HepG2 (cell line): ENCODE measurements around the gene TTLL10. TPM values are rescaled to one million over a fixed set of nuclear protein-coding genes. Genes with fewer than 3 reads are reported as not detected.

Source experiments
- ATF1 ChIP-seq: IDR thresholded peaks from 2 replicates; pipeline ENCODE4 v1.6.1; 2016; ENCODE audit warnings: mild to moderate bottlenecking, control low read depth
- CBX1 ChIP-seq: IDR thresholded peaks from one replicate; pipeline ENCODE4 v1.6.1; 2016; ENCODE audit warnings: antibody characterized with exemption, low read depth
- CHD4 ChIP-seq: fragments of 200-600 bp; sonication (generic); IDR thresholded peaks from 2 replicates; pipeline ENCODE4 v1.7.0; 2017; ENCODE audit warnings: mild to moderate bottlenecking, low read length, borderline replicate concordance
- EZH2 ChIP-seq: conservative IDR thresholded peaks from 2 replicates; pipeline ENCODE4 v1.6.1; 2012; ENCODE audit warnings: mild to moderate bottlenecking, low read depth, low read length, moderate library complexity
- FOXP1 ChIP-seq, 2 experiments: fragments of 450-650 bp in 1 of 2; IDR thresholded peaks; 2 replicates each; pipeline ENCODE4 v1.6.1; 2017 to 2018; ENCODE audit warnings: antibody characterized with exemption in 1 of 2
- GTF2F1 ChIP-seq: fragments of 150-350 bp; IDR thresholded peaks from 2 replicates; pipeline ENCODE4 v1.6.1; 2014; ENCODE audit warnings: low read length
- KDM4B ChIP-seq: sonication (generic); formaldehyde crosslinking; IDR thresholded peaks from 2 replicates; pipeline ENCODE4 v1.4.0; 2020; ENCODE audit warnings: missing genetic modification reagents
- KDM5A ChIP-seq: fragments of 200-600 bp; sonication (generic); IDR thresholded peaks from 2 replicates; pipeline ENCODE4 v1.7.0; 2018; ENCODE audit warnings: antibody characterized with exemption, mild to moderate bottlenecking, low read length, borderline replicate concordance
- KLF15 ChIP-seq: sonication (generic); formaldehyde crosslinking; IDR thresholded peaks from 2 replicates; pipeline ENCODE4 v1.8.1; 2023; ENCODE audit warnings: borderline replicate concordance, mild to moderate bottlenecking, inconsistent platforms, missing genetic modification reagents, mixed read lengths
- PHF5A ChIP-seq: IDR thresholded peaks from one replicate; pipeline ENCODE4 v1.6.1; 2018; ENCODE audit warnings: low read depth, missing genetic modification reagents; ENCODE audit not compliant: unreplicated experiment
- RFX1 ChIP-seq: fragments of 450-650 bp; IDR thresholded peaks from 2 replicates; pipeline ENCODE4 v1.6.1; 2017
- RXRB ChIP-seq: IDR thresholded peaks from 2 replicates; pipeline ENCODE4 v1.6.1; 2016; ENCODE audit warnings: borderline replicate concordance, missing genetic modification reagents, missing compliant biosample characterization
- STAG1 ChIP-seq: sonication (generic); formaldehyde crosslinking; IDR thresholded peaks from 2 replicates; pipeline ENCODE4 v1.4.0; 2020; ENCODE audit warnings: missing genetic modification reagents
- TBP ChIP-seq: sonication (generic); formaldehyde crosslinking; IDR thresholded peaks from 2 replicates; pipeline ENCODE4 v1.5.0; 2020; ENCODE audit warnings: missing genetic modification reagents
- ZIK1 ChIP-seq: sonication (generic); formaldehyde crosslinking; IDR thresholded peaks from 2 replicates; pipeline ENCODE4 v1.5.0; 2020; ENCODE audit warnings: mild to moderate bottlenecking, low read depth, missing genetic modification reagents, borderline replicate concordance
- ZMAT3 ChIP-seq: sonication (generic); formaldehyde crosslinking; conservative IDR thresholded peaks from 2 replicates; pipeline ENCODE4 v1.7.0; 2021; ENCODE audit warnings: missing genetic modification reagents
- ZNF24 ChIP-seq: fragments of 450-650 bp; IDR thresholded peaks from 2 replicates; pipeline ENCODE4 v1.6.1; 2017; ENCODE audit warnings: antibody characterized with exemption, mild to moderate bottlenecking
- ZNF3 ChIP-seq: IDR thresholded peaks from 2 replicates; pipeline ENCODE4 v1.7.0; 2017; ENCODE audit warnings: inconsistent platforms
- ZNF383 ChIP-seq: sonication (generic); formaldehyde crosslinking; IDR thresholded peaks from 2 replicates; pipeline ENCODE4 v1.4.0; 2020; ENCODE audit warnings: missing genetic modification reagents, mild to moderate bottlenecking, borderline replicate concordance
- ZNF547 ChIP-seq: sonication (generic); formaldehyde crosslinking; IDR thresholded peaks from 2 replicates; pipeline ENCODE4 v1.5.1; 2020; ENCODE audit warnings: mild to moderate bottlenecking, missing genetic modification reagents
- ZNF768 ChIP-seq: sonication (generic); formaldehyde crosslinking; IDR thresholded peaks from 2 replicates; pipeline ENCODE4 v1.4.0; 2020; ENCODE audit warnings: missing genetic modification reagents
- ZSCAN22 ChIP-seq: sonication (generic); formaldehyde crosslinking; IDR thresholded peaks from 2 replicates; pipeline ENCODE4 v1.4.0; 2020; ENCODE audit warnings: mild to moderate bottlenecking, missing genetic modification reagents
- polyA plus RNA-seq, 8 experiments: library from polyadenylated mRNA; depleted of rRNA in 3 of 8; stranded (reverse) in 7 of 8; unstranded in 1 of 8; fragments of >200 nt; fragmentation: Illumina TruSeq in 4 of 8; extraction: Trizol in 4 of 8; gene quantifications; 2 replicates each; pipeline versions ENCODE4 v1.2.1 to v1.2.3, GENCODE V29; 2011 to 2016; ENCODE audit warnings: low read depth in 4 of 8, missing spikeins in 1 of 8, mixed read lengths in 1 of 8; ENCODE audit not compliant: insufficient read depth in 1 of 8
- total RNA-seq, 5 experiments: library from RNA; depleted of rRNA; stranded (reverse); fragments of >200 nt; fragmentation: Illumina TruSeq; extraction: Trizol; gene quantifications; 2 replicates each; pipeline ENCODE4 v1.2.3, GENCODE V29; 2016; ENCODE audit warnings: low read depth in 1 of 5
- TF ChIP-seq, protein P1 (sequence below): sonication (generic); formaldehyde crosslinking; IDR thresholded peaks from 2 replicates; pipeline ENCODE4 v1.4.0; 2020; ENCODE audit warnings: mild to moderate bottlenecking, missing genetic modification reagents
- TF ChIP-seq, protein P2 (sequence below): sonication (generic); formaldehyde crosslinking; IDR thresholded peaks from 2 replicates; pipeline ENCODE4 v1.4.0; 2020; ENCODE audit warnings: missing genetic modification reagents
- TF ChIP-seq, protein P3 (sequence below): sonication (generic); formaldehyde crosslinking; IDR thresholded peaks from 2 replicates; pipeline ENCODE4 v1.5.0; 2020; ENCODE audit warnings: mild to moderate bottlenecking, missing genetic modification reagents, moderate library complexity
- TF ChIP-seq, protein P4 (sequence below): sonication (generic); formaldehyde crosslinking; IDR thresholded peaks from 2 replicates; pipeline ENCODE4 v1.4.0; 2020; ENCODE audit warnings: missing genetic modification reagents

Gene TTLL10
- total and polyA plus RNA-seq, 2 of the 13 experiments (the other 11 are each of a cell fraction or from before 2014, with no cell fraction given): not detected

DNA sequence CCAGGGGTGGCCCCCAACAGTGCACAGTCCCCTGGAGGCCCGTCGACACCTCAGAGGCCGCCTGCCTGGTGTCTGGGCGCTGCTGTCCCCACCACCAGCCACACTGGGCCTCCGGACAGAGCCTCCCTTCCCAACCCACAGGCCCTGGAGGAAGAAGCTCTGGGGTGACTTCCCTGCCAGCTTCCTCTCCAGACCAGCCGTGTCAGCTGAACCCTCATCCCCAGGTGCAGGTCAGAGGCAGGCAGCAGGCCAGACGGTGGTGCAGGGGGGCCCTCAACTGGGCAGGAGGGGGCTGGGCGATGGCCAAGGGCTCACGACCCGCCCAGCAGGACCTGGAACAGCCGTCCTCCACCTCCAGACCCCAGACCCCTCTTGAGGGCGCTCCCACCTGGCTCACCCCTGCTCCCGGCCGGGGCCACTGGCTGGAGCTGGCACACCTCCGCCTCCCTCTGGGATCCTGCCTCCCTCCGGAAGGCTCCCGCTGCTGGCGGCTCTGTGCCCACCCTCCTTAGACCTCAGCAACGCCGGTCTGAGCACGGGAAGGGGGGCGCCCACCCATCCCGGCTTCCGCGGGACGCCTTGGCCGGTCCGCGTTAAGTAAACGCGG lies 32.2 kb downstream of the TTLL10 start (continued):
- TF ChIP-seq PHF5A (CRISPR knock-in tag) (no peak), RFX1 (no peak), ZMAT3 (CRISPR knock-in tag) (no peak), ZNF383 (CRISPR knock-in tag) (no peak), ZNF3 (no peak), KDM5A (no peak), ZNF768 (CRISPR knock-in tag) (no peak), CHD4 (no peak), KLF15 (CRISPR knock-in tag) (no peak), ZNF24 (no peak), GTF2F1 (no peak), FOXP1 (IDR thresholded peaks at IDR 0.05) (no peak), FOXP1 (CRISPR knock-in tag; IDR thresholded peaks at IDR 0.05) (no peak), TBP (CRISPR knock-in tag) (no peak), RXRB (CRISPR knock-in tag) (no peak), CBX1 (no peak), STAG1 (CRISPR knock-in tag) (peak; percentile 18; the same call in 1 of the 2 replicates), ZSCAN22 (CRISPR knock-in tag) (no peak), ZNF547 (CRISPR knock-in tag) (no peak), KDM4B (CRISPR knock-in tag) (no peak), ZIK1 (CRISPR knock-in tag) (no peak), EZH2 (0 out of 2 replicates have a peak, but pooled peaks have one; percentile 80), ATF1 (CRISPR knock-in tag) (no peak)
- TF ChIP-seq, protein P1, sequence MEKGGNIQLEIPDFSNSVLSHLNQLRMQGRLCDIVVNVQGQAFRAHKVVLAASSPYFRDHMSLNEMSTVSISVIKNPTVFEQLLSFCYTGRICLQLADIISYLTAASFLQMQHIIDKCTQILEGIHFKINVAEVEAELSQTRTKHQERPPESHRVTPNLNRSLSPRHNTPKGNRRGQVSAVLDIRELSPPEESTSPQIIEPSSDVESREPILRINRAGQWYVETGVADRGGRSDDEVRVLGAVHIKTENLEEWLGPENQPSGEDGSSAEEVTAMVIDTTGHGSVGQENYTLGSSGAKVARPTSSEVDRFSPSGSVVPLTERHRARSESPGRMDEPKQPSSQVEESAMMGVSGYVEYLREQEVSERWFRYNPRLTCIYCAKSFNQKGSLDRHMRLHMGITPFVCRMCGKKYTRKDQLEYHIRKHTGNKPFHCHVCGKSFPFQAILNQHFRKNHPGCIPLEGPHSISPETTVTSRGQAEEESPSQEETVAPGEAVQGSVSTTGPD (CRISPR knock-in tag): no peak
- TF ChIP-seq, protein P2, sequence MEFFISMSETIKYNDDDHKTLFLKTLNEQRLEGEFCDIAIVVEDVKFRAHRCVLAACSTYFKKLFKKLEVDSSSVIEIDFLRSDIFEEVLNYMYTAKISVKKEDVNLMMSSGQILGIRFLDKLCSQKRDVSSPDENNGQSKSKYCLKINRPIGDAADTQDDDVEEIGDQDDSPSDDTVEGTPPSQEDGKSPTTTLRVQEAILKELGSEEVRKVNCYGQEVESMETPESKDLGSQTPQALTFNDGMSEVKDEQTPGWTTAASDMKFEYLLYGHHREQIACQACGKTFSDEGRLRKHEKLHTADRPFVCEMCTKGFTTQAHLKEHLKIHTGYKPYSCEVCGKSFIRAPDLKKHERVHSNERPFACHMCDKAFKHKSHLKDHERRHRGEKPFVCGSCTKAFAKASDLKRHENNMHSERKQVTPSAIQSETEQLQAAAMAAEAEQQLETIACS (CRISPR knock-in tag): no peak
- TF ChIP-seq, protein P3, sequence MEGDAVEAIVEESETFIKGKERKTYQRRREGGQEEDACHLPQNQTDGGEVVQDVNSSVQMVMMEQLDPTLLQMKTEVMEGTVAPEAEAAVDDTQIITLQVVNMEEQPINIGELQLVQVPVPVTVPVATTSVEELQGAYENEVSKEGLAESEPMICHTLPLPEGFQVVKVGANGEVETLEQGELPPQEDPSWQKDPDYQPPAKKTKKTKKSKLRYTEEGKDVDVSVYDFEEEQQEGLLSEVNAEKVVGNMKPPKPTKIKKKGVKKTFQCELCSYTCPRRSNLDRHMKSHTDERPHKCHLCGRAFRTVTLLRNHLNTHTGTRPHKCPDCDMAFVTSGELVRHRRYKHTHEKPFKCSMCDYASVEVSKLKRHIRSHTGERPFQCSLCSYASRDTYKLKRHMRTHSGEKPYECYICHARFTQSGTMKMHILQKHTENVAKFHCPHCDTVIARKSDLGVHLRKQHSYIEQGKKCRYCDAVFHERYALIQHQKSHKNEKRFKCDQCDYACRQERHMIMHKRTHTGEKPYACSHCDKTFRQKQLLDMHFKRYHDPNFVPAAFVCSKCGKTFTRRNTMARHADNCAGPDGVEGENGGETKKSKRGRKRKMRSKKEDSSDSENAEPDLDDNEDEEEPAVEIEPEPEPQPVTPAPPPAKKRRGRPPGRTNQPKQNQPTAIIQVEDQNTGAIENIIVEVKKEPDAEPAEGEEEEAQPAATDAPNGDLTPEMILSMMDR: peak; percentile 49
- TF ChIP-seq, protein P4, sequence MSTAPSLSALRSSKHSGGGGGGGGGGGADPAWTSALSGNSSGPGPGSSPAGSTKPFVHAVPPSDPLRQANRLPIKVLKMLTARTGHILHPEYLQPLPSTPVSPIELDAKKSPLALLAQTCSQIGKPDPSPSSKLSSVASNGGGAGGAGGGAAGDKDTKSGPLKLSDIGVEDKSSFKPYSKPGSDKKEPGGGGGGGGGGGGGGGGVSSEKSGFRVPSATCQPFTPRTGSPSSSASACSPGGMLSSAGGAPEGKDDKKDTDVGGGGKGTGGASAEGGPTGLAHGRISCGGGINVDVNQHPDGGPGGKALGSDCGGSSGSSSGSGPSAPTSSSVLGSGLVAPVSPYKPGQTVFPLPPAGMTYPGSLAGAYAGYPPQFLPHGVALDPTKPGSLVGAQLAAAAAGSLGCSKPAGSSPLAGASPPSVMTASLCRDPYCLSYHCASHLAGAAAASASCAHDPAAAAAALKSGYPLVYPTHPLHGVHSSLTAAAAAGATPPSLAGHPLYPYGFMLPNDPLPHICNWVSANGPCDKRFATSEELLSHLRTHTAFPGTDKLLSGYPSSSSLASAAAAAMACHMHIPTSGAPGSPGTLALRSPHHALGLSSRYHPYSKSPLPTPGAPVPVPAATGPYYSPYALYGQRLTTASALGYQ (CRISPR knock-in tag): no peak
